KMS-11 (cell line): ENCODE results near the gene RERE.

Experiments
- H2AFZ ChIP-seq: fragments of 200-600 bp; sonication (generic); 2 replicates; pipeline ENCODE4 v1.6.1; 2016; ENCODE audit warnings: antibody characterized with exemption, mixed run types, low read depth
- H3K27ac ChIP-seq: fragments of 200-600 bp; sonication (generic); 2 replicates; pipeline ENCODE4 v1.6.1; 2016; ENCODE audit warnings: mild to moderate bottlenecking, mixed run types
- H3K27me3 ChIP-seq: fragments of 200-600 bp; sonication (generic); 2 replicates; pipeline ENCODE4 v1.6.1; 2017; ENCODE audit warnings: mild to moderate bottlenecking, low read depth, mixed run types, moderate library complexity; ENCODE audit not compliant: insufficient read depth
- H3K36me3 ChIP-seq: fragments of 200-600 bp; sonication (generic); 2 replicates; pipeline ENCODE4 v1.6.1; 2017; ENCODE audit warnings: mild to moderate bottlenecking, mixed run types; ENCODE audit not compliant: insufficient read depth
- H3K4me1 ChIP-seq: fragments of 200-600 bp; sonication (generic); 2 replicates; pipeline ENCODE4 v1.6.1; 2016; ENCODE audit warnings: mild to moderate bottlenecking, low read depth, mixed run types; ENCODE audit not compliant: poor library complexity, severe bottlenecking
- H3K4me2 ChIP-seq: fragments of 200-600 bp; sonication (generic); 2 replicates; pipeline ENCODE4 v1.7.0; 2016; ENCODE audit warnings: mild to moderate bottlenecking, mixed run types
- H3K4me3 ChIP-seq: fragments of 200-600 bp; sonication (generic); IDR thresholded peaks from 2 replicates; pipeline ENCODE4 v1.6.1; 2017; ENCODE audit warnings: low read depth, low read length, mixed read lengths; ENCODE audit not compliant: insufficient read depth
- H3K79me2 ChIP-seq: fragments of 200-600 bp; sonication (generic); 2 replicates; pipeline ENCODE4 v1.6.1; 2016; ENCODE audit warnings: low read depth, mixed run types; ENCODE audit not compliant: insufficient read depth
- H3K9ac ChIP-seq: fragments of 200-600 bp; sonication (generic); 2 replicates; pipeline ENCODE4 v1.6.1; 2016; ENCODE audit warnings: mild to moderate bottlenecking, mixed run types
- H4K20me1 ChIP-seq: fragments of 200-600 bp; sonication (generic); 2 replicates; pipeline ENCODE4 v1.6.1; 2016; ENCODE audit warnings: mild to moderate bottlenecking, mixed run types; ENCODE audit not compliant: insufficient read depth
- TF ChIP-seq, protein P1 (sequence below): fragments of 200-600 bp; sonication (generic); conservative IDR thresholded peaks from 2 replicates; pipeline ENCODE4 v1.6.1; 2017; ENCODE audit warnings: low read depth, mild to moderate bottlenecking, antibody characterized with exemption, low read length, moderate library complexity, mixed read lengths

The RERE gene

GRCh38 chr1:8425150-8425780 lies 392.2 kb downstream of the RERE start:
- no peak overlapping the region for H3K4me3 ChIP-seq
- H3K36me3 ChIP-seq, result no peaks in the 10 kb centered on the region
- no peak overlapping the region for H3K9ac ChIP-seq
- no peak overlapping the region for H3K4me2 ChIP-seq
- no peaks in the 10 kb centered on the region for H3K79me2 ChIP-seq
- H3K27ac ChIP-seq, result no peak overlapping the region
- H3K27me3 ChIP-seq, result peaks cover 47% of the 10 kb centered on the region
- peaks cover 28% of the 10 kb centered on the region for H3K4me1 ChIP-seq
- H2AFZ ChIP-seq, result no peak overlapping the region
- TF ChIP-seq, protein P1, sequence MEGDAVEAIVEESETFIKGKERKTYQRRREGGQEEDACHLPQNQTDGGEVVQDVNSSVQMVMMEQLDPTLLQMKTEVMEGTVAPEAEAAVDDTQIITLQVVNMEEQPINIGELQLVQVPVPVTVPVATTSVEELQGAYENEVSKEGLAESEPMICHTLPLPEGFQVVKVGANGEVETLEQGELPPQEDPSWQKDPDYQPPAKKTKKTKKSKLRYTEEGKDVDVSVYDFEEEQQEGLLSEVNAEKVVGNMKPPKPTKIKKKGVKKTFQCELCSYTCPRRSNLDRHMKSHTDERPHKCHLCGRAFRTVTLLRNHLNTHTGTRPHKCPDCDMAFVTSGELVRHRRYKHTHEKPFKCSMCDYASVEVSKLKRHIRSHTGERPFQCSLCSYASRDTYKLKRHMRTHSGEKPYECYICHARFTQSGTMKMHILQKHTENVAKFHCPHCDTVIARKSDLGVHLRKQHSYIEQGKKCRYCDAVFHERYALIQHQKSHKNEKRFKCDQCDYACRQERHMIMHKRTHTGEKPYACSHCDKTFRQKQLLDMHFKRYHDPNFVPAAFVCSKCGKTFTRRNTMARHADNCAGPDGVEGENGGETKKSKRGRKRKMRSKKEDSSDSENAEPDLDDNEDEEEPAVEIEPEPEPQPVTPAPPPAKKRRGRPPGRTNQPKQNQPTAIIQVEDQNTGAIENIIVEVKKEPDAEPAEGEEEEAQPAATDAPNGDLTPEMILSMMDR, result no peak
- peaks cover 29% of the 10 kb centered on the region for H4K20me1 ChIP-seq

DNA sequence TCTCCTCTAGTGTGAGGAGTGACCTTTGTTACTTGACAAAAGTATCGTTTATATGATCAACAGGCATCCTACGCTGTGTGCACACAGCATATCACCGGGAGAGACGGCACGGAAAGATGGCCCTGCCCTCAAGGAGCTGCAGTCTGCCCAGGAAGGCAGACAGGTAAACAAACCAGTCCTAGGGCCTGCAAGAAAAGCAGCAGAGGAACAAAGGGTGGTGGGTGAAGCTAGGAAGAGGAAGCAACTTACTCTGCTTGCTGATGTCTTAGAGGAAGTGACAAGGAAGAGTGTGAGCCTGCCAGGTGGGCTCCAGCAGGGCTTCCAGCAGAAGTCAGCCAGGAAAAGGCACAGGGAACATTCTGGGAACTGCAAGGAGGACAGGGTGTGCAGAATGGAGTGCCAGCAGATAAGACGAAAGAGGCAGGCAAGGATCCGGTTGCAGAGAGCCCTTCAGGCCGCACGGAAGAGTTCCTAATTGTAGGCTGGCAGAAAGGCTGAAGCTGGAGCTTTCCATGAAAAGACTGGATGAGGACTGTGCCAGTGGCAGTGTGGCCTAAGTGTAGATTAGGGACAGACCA lies 392.8 kb downstream of the RERE start:
- TF ChIP-seq, protein P1, result no peak
- H2AFZ ChIP-seq, result no peak overlapping the region
- no peaks in the 10 kb centered on the region for H3K79me2 ChIP-seq
- no peak overlapping the region for H3K27ac ChIP-seq
- peaks cover 28% of the 10 kb centered on the region for H3K4me1 ChIP-seq
- no peak overlapping the region for H3K4me3 ChIP-seq
- no peak overlapping the region for H3K9ac ChIP-seq
- H3K27me3 ChIP-seq, result peaks cover 40% of the 10 kb centered on the region
- peaks cover 23% of the 10 kb centered on the region for H4K20me1 ChIP-seq
- no peaks in the 10 kb centered on the region for H3K36me3 ChIP-seq
- no peak overlapping the region for H3K4me2 ChIP-seq

DNA sequence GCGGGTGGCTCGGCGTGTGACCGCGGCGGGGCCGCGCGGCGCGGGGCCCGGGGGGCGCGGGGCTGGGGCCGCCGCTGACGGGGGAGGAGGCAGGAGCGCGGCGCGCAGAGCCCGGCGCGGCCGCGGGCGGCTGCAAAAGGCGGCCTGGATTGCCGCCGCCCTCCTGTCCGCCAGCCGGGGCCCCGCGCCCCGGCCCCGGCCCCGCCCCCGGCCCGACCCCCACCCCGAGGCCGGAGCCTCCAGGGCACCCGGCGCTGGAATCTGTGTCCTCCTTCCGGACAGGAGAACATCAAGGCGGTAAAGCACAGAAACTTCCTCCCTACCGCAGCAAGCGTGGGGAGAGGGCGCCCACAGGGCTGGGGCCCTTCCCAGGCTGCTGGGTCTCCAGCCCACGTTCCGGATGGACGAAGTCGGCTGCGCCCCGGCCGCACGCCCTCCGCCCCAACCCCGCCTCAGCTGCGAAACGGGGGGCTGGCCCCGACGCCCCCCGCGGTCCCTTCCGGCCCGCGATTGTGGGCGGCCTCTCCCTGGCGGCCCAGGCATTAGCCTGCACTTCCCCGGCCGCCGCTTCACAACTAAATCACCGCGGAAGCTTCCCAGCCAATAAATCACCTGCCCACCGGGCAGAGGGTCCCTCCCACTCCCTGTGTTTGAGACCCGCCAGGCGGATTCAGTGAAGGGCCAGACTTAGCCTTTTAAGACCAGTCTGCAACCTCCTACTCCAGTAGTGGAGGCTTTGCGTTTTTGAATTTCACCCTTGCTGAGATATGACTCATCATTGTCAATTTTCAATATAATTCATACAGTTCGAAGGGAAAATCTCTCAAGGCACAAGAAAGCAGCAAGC lies 393.5 kb downstream of the RERE start:
- Histone ChIP-seq H2AFZ (no peak overlapping the region), H3K27ac (no peak overlapping the region)

DNA sequence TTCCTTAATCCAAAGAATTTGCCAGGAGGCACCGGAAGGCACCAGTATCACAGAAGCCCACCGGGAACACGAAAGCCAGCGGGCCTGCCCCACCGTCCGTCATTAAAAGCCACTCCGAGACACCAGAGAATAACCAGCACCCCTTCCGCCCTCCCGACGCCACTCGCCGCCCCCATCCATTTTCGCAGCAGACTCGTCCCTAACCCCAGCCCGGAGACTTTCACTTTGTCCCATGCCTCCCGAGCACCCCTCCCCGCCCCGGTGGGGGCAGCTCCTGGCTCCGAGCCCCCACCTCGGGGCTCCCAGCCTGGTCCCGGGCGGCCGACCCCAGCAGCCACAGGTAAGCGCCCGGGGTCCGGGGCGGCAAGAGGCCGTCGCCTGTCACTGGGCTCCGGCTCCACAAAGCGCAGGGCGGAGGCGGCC lies 394.2 kb downstream of the RERE start:
- H3K4me1 ChIP-seq, result peaks cover 18% of the 10 kb centered on the region

More for the DNA sequence above, 393.5 kb downstream of the RERE start:
- no peak overlapping the region for H3K4me3 ChIP-seq
- no peak overlapping the region for H3K9ac ChIP-seq
- no peak overlapping the region for H3K4me2 ChIP-seq
- peaks cover 21% of the 10 kb centered on the region for H4K20me1 ChIP-seq
- TF ChIP-seq, protein P1, result no peak
- H3K27me3 ChIP-seq, result peaks cover 37% of the 10 kb centered on the region
- H3K4me1 ChIP-seq, result peaks cover 24% of the 10 kb centered on the region
- no peaks in the 10 kb centered on the region for H3K79me2 ChIP-seq
- no peaks in the 10 kb centered on the region for H3K36me3 ChIP-seq

More for the DNA sequence above, 394.2 kb downstream of the RERE start:
- Histone ChIP-seq H3K79me2 (no peaks in the 10 kb centered on the region), H2AFZ (no peak overlapping the region), H3K27me3 (peaks cover 31% of the 10 kb centered on the region), H3K27ac (no peak overlapping the region), H3K36me3 (no peaks in the 10 kb centered on the region), H3K9ac (no peak overlapping the region), H4K20me1 (peaks cover 15% of the 10 kb centered on the region; the same call in 1 of the 2 replicates), H3K4me2 (no peak overlapping the region), H3K4me3 (no peak overlapping the region)
- TF ChIP-seq, protein P1, result no peak
